LNCaP clone FGC (cell line): ENCODE data around the gene KIF9.
"Not testable (repeated sequence)": the region's sequence is repeated elsewhere in the genome, so short reads cannot be mapped to it uniquely, and the experiment has no call there.

Experiments
- DNase-seq: peaks from one replicate; pipeline ENCODE4 v3.0.0-alpha.2; 2011; ENCODE audit warnings: low read depth
- H3K4me3 ChIP-seq: 2 replicates; pipeline ENCODE4 v1.5.1; 2011; ENCODE audit warnings: mild to moderate bottlenecking, low read depth, low read length, control low read depth
- TF ChIP-seq, protein P1 (sequence below): IDR thresholded peaks from 2 replicates; pipeline ENCODE4 v1.5.1; 2012; ENCODE audit warnings: mild to moderate bottlenecking; ENCODE audit not compliant: control insufficient read depth, insufficient read depth; ENCODE audit errors: extremely low read depth

The KIF9 gene

DNA sequence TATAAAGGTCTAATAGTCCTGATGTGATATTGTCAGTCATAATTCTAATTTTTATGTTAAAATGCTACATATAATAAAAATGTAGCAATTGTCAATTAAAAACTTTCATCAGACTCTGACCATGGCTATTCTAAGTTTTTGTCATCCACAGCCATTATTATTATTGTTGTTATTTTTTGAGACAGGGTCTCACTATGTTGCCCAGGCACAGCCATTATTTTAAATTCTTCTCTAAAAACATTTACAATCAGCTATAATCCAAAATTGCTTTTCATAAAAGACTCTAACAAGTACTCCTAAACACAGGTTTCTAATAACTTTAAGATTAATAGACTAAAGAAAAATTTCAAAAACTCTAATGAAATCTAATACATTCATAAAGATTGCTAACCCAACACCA is 77.7 kb downstream of the KIF9 start:
- TF ChIP-seq, protein P1, sequence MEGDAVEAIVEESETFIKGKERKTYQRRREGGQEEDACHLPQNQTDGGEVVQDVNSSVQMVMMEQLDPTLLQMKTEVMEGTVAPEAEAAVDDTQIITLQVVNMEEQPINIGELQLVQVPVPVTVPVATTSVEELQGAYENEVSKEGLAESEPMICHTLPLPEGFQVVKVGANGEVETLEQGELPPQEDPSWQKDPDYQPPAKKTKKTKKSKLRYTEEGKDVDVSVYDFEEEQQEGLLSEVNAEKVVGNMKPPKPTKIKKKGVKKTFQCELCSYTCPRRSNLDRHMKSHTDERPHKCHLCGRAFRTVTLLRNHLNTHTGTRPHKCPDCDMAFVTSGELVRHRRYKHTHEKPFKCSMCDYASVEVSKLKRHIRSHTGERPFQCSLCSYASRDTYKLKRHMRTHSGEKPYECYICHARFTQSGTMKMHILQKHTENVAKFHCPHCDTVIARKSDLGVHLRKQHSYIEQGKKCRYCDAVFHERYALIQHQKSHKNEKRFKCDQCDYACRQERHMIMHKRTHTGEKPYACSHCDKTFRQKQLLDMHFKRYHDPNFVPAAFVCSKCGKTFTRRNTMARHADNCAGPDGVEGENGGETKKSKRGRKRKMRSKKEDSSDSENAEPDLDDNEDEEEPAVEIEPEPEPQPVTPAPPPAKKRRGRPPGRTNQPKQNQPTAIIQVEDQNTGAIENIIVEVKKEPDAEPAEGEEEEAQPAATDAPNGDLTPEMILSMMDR, result no peak
- DNase-seq, result no peak
- no peak overlapping the region for H3K4me3 ChIP-seq

DNA sequence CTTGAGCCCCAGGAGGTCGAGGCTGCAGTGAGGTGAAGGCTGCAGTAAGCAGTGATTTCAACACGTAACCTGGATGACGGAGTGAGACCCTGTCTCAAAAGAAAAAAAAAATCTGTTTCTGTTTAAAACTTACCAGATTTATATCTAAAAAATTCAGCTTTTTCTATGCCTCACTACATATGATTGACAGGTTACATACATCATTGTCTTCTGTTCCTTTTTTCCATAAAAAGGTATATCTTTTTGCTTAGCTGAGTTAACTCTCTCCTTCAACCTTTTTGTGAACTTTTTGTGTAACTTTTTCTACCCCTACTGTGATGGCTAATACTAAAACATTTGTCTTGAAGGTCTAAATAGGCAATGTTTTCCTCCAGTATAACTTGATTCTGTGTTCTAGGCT is 80.1 kb downstream of the KIF9 start:
- no peak for DNase-seq
- TF ChIP-seq, protein P1, result no peak
- H3K4me3 ChIP-seq, result no peak overlapping the region

DNA sequence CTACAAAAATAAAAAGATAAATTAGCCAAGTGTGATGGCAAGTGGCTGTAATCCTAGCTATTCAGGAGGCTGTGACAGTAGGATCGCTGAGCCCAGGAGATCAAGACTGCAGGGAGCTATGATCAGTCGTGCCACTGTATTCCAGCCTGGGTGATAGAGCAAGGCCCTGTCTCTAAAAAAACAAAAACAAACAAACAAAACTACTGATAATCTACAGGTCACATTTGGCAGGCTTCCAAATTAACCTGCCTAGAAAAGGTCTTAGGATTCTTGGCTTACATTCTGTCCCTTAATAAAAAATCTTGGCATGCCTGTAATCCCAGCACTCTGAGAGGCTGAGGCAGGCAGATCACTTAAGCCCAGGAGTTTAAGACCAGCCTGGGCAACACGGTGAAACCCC is 85.3 kb downstream of the KIF9 start:
- TF ChIP-seq, protein P1, result no peak
- DNase-seq, result peak; percentile 67
- H3K4me3 ChIP-seq, result no peak overlapping the region

DNA sequence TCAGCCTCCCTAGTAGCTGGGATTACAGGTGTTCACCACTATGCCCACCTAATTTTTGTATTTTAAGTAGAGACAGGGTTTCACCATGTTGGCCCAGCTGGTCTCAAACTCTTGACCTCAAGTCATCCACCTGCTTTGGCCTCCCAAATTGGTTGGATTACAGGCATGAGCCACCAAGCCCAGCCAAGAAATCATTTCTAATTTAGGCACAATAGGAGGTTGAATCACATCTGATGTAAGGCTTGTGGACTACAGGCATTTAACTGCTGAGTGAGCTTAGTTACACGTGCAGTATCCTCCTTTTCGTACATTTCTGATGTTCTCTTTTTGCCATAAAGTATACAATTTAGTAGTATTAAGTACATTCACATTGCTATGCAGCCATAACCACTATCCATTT is 87.6 kb downstream of the KIF9 start:
- TF ChIP-seq, protein P1, result no peak
- no peak overlapping the region for H3K4me3 ChIP-seq
- DNase-seq, result no peak

DNA sequence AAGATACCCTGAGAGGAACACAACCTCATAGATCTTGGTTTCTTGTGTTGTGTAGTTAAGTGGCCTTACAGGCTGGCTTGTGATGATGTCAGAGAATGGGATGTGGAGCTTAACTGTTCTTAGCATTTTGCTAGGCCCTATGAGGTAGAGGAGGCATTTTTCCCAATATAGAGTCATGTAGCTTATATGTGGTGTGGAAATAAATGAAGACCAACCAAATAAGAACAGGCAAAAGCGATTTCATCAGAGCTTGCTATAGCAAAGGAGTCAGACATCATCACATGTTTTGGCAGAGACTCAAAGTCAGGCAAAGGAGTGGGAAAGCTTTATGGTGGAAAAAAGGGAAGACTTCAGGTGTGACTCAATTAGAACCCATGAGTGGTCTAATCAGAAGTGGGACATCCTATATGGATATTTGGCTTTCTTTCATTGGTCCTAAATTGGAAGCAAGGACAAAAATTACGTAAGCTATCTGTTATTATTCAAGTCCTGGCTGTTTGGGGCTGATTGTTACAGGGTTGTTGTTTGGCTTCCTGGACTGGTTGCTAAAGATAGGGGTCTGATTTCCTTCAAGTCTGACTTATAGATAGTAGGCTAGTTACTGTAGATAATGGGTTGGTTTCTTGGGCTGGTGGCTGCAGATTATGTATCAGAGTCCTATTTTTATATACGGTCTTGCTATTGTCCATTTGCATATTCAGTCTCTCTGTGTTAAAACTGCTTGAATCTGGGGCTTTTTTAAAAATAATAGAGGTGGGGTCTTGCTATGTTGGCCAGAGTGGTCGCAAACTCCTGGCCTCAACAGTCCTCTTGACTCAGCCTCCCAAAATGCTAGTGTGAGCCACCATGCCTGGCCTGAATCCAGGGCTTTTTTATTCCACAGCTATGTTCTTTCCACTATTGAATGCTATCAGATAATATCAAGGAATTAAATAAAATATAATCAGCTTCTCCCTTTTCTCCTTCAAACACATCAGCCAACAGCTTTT is 88.4 kb downstream of the KIF9 start:
- TF ChIP-seq, protein P1, result no peak
- no peak for DNase-seq
- H3K4me3 ChIP-seq, result no peak overlapping the region

DNA sequence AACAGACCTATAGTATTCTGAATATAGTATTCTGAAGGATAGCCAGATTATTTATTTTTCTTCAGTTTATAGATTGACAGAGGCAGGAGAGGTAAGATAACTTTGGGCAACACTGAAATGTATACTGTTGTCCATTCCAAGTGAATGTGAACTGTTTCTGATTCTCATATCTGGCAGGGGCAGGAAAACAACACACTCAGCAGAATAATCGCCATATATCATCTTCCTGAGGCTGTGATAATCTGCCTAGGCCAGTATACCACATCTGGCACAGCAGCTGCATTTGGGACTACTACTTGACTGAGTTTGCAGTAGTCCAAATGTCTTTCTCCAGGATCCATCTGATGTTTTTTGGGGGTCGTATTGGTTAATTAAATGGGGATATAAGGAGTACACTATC is 96.3 kb downstream of the KIF9 start:
- TF ChIP-seq, protein P1, result no peak
- H3K4me3 ChIP-seq, result no peak overlapping the region
- no peak for DNase-seq

DNA sequence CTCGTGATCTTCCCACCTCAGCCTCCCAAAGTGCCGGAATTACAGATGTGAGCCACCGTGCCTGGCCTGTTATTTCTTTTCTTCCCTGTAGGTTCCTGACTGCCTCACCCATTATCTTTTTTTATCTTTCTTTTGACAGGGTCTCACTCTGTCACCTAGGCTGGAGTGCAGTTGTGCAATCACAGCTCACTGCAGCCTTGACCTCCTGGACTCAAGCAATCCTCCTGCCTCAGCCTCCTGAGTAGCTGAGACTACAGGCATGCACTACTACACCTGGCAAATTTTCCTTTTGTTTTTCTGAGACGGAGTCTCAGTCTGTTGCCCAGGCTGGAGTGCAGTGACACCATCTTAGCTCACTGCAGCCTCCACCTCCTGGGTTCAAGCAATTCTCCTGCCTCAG is 100.9 kb downstream of the KIF9 start:
- H3K4me3 ChIP-seq, DNase-seq: not testable (repeated sequence)

DNA sequence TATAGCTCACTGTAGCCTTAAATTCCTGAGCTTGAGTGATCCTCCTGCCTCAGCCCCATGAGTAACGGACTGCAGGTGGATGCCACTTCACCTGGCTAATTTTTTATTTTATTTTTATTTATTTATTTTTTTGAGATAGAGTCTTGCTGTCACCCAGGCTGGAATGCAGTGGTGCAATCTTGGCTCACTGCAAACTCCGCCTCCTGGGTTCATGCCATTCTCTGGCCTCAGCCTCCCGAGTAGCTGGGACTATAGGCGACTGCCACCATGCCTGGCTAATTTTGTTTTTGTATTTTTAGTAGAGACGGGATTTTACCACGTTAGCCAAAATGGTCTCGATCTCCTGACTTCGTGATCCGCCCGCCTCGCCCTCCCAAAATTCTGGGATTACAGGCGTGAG is 102.6 kb downstream of the KIF9 start:
- not testable (repeated sequence) for DNase-seq, H3K4me3 ChIP-seq
